A673 (cell line): ENCODE results near the gene ZPBP2.

Experiments used
- EZH2 ChIP-seq: fragments of 200-600 bp; sonication (generic); IDR thresholded peaks from 2 replicates; pipeline ENCODE4 v1.6.1; 2017; ENCODE audit warnings: borderline replicate concordance, low read depth, mild to moderate bottlenecking, mixed read lengths, antibody characterized with exemption, low read length; ENCODE audit not compliant: poor library complexity, severe bottlenecking
- TF ChIP-seq, protein P1 (sequence below): fragments of 300-800, 200-600 bp; sonication (generic); conservative IDR thresholded peaks from 2 replicates; pipeline ENCODE4 v1.5.1; 2017; ENCODE audit warnings: low read depth, mild to moderate bottlenecking, antibody characterized with exemption, low read length, moderate library complexity, mixed read lengths

GRCh38 chr17:39919087-39919683, 51.2 kb downstream of the ZPBP2 start:
- TF ChIP-seq, protein P1, sequence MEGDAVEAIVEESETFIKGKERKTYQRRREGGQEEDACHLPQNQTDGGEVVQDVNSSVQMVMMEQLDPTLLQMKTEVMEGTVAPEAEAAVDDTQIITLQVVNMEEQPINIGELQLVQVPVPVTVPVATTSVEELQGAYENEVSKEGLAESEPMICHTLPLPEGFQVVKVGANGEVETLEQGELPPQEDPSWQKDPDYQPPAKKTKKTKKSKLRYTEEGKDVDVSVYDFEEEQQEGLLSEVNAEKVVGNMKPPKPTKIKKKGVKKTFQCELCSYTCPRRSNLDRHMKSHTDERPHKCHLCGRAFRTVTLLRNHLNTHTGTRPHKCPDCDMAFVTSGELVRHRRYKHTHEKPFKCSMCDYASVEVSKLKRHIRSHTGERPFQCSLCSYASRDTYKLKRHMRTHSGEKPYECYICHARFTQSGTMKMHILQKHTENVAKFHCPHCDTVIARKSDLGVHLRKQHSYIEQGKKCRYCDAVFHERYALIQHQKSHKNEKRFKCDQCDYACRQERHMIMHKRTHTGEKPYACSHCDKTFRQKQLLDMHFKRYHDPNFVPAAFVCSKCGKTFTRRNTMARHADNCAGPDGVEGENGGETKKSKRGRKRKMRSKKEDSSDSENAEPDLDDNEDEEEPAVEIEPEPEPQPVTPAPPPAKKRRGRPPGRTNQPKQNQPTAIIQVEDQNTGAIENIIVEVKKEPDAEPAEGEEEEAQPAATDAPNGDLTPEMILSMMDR, result no peak
- TF ChIP-seq EZH2, result no peak
